Measurements from ENCODE around the gene VAMP1. TPM values are rescaled to one million over a fixed set of nuclear protein-coding genes. Genes with fewer than 3 reads are reported as not detected.

Gene VAMP1
- polyA plus RNA-seq = 41.6 and 53.7 TPM in 2 replicates

GRCh38 chr12:6470375-6471163 lies at the start of gene VAMP1:
TSS of gene VAMP1 (minus strand) at chr12:6470677. CDS start at chr12:6470531, 146 bp downstream.

GRCh38 chr12:6493497-6494257 lies 23.2 kb upstream of the VAMP1 start, which contains the start of gene NCAPD2:
TSS of gene NCAPD2 (plus strand) at chr12:6494102. CDS start at chr12:6495099, 997 bp downstream.

GRCh38 chr12:6492838-6493496 lies 22.5 kb upstream of the VAMP1 start, which contains the start of gene MRPL51:
TSS of gene MRPL51 (minus strand) at chr12:6493262. CDS start at chr12:6493136, 126 bp downstream.

GRCh38 chr12:6451348-6452244 lies 18.9 kb downstream of the VAMP1 start, which contains the start of gene TAPBPL:
TSS of gene TAPBPL (plus strand) at chr12:6452042. CDS start at chr12:6452249, 207 bp downstream.

GRCh38 chr12:6444704-6445688 lies 25.5 kb downstream of the VAMP1 start, which contains the start of gene CD27:
TSS of gene CD27 (plus strand) at chr12:6444955. CDS start at chr12:6445096, 141 bp downstream.

Other genes starting within 250 kb of the VAMP1 start
- not detected in 2 replicates for gene PLEKHG6, start 160.0 kb downstream of the VAMP1 start, polyA plus RNA-seq
- gene TNFRSF1A, start 128.6 kb downstream of the VAMP1 start, polyA plus RNA-seq = 1.3 and 2.3 TPM in 2 replicates
- gene SCNN1A, start 95.1 kb downstream of the VAMP1 start, polyA plus RNA-seq = not detected in 2 replicates
- gene LTBR, start 86.5 kb downstream of the VAMP1 start, polyA plus RNA-seq = 1.6 and 1.9 TPM in 2 replicates
- gene CD27, start 25.7 kb downstream of the VAMP1 start, polyA plus RNA-seq = 1.6 TPM in 1 of 2 replicates, not detected in the other
- 1.5 and 10.6 TPM in 2 replicates for gene TAPBPL, start 18.6 kb downstream of the VAMP1 start, polyA plus RNA-seq
- gene MRPL51, start 22.6 kb upstream of the VAMP1 start, polyA plus RNA-seq = 404 and 455 TPM in 2 replicates
- gene NCAPD2, start 23.4 kb upstream of the VAMP1 start, polyA plus RNA-seq = 0.74 and 0.78 TPM in 2 replicates
- gene GAPDH, start 63.8 kb upstream of the VAMP1 start, polyA plus RNA-seq = 5,164 and 6,636 TPM in 2 replicates
- 6.1 and 10.3 TPM in 2 replicates for gene IFFO1, start 85.4 kb upstream of the VAMP1 start, polyA plus RNA-seq
- gene NOP2, start 97.6 kb upstream of the VAMP1 start, polyA plus RNA-seq = 3.7 and 9.3 TPM in 2 replicates
- 44.9 and 46.5 TPM in 2 replicates for gene CHD4, start 136.7 kb upstream of the VAMP1 start, polyA plus RNA-seq
- gene LPAR5, start 165.3 kb upstream of the VAMP1 start, polyA plus RNA-seq = not detected in 2 replicates
- gene ACRBP, start 176.8 kb upstream of the VAMP1 start, polyA plus RNA-seq = not detected in 2 replicates
- 22.4 and 27.0 TPM in 2 replicates for gene ING4, start 192.4 kb upstream of the VAMP1 start, polyA plus RNA-seq
- 2.3 and 2.8 TPM in 2 replicates for gene ZNF384, start 218.7 kb upstream of the VAMP1 start, polyA plus RNA-seq
- 15.3 and 29.7 TPM in 2 replicates for gene PIANP, start 230.1 kb upstream of the VAMP1 start, polyA plus RNA-seq